Uterus (tissue), 4 donors: ENCODE results near the gene RABL2A. TPM values are rescaled to one million over a fixed set of nuclear protein-coding genes. Genes with fewer than 3 reads are reported as not detected.
"Not testable (repeated sequence)": the region's sequence is repeated elsewhere in the genome, so short reads cannot be mapped to it uniquely, and the experiment has no call there.

Experiments used
- DNase-seq, 2 donors: peaks; one replicate each; pipeline ENCODE4 v3.0.0-alpha.2; 2019 to 2020
- H3K27ac ChIP-seq, 2 donors: fragments of 200-600 bp; sonication (generic); 1 replicate in 1 of 2; 2 replicates in 1 of 2; pipeline ENCODE4 v1.5.1; 2016 to 2018
- H3K27me3 ChIP-seq, 2 donors: fragments of 200-600 bp; sonication (generic); one replicate each; pipeline ENCODE4 v1.5.1; 2018 to 2019; ENCODE audit warnings: control low read depth in 1 of 2
- H3K36me3 ChIP-seq, 2 donors: fragments of 200-600 bp; sonication (generic); one replicate each; pipeline ENCODE4 v1.5.1; 2019; ENCODE audit warnings: control low read depth in 1 of 2
- H3K4me1 ChIP-seq, 2 donors: fragments of 200-600 bp; sonication (generic); one replicate each; pipeline ENCODE4 v1.5.1; 2018 to 2019; ENCODE audit warnings: control low read depth in 1 of 2
- H3K4me3 ChIP-seq, 2 donors: fragments of 200-600 bp; sonication (generic); 1 replicate in 1 of 2; 2 replicates in 1 of 2; pipeline ENCODE4 v1.5.1; 2018 to 2019; ENCODE audit warnings: mild to moderate bottlenecking in 1 of 2
- H3K9me3 ChIP-seq, 2 donors: fragments of 200-600 bp; sonication (generic); one replicate each; pipeline ENCODE4 v1.5.1; 2019; ENCODE audit warnings: control low read depth in 1 of 2
- POLR2A ChIP-seq, 2 donors: fragments of 450-650 bp; IDR thresholded peaks; one replicate each; pipeline ENCODE4 v1.6.1; 2016; ENCODE audit warnings: antibody characterized with exemption in 2 of 2, mild to moderate bottlenecking in 1 of 2, moderate library complexity in 1 of 2
- intact Hi-C: fragments of 100-400 bp; cut with DNase I; formaldehyde crosslinking; loops from one replicate; pipeline ENCODE4 v1.15.1; 2023; ENCODE audit warnings: low total_unique reads
- microRNA-seq: library from miRNA; unstranded; fragments of <30 nt; microRNA quantifications from one replicate; pipeline ENCODE4, GENCODE V29; 2016; ENCODE audit warnings: borderline microRNAs expressed, borderline replicate concordance
- small RNA-seq: library from RNA; depleted of rRNA; stranded (forward); fragments of <200 nt; gene quantifications from one replicate; pipeline ENCODE3, GENCODE V24; 2016
- total RNA-seq, 4 donors: library from RNA; depleted of rRNA in 3 of 4; stranded (reverse); fragments of >200 nt in 3 of 4; gene quantifications; one replicate each; pipeline versions ENCODE4 v1.1.0 to v1.2.4, GENCODE V29; 2014 to 2023
- TF ChIP-seq, protein P1 (sequence below), 4 experiments: fragments of 200-600 bp in 2 of 4; fragments of 450-650 bp in 2 of 4; sonication (generic) in 2 of 4; IDR thresholded peaks; one replicate each; pipeline ENCODE4 v1.5.1; 2016 to 2019; ENCODE audit warnings: antibody characterized with exemption in 4 of 4, mild to moderate bottlenecking in 2 of 4, moderate library complexity in 1 of 4
- donor health status: DM: yes; HTN: yes; CAD: no.

The RABL2A gene
- total RNA-seq, 4 donors from 2014 or later: 1.8 to 39.3 (median 23.7) TPM

DNA sequence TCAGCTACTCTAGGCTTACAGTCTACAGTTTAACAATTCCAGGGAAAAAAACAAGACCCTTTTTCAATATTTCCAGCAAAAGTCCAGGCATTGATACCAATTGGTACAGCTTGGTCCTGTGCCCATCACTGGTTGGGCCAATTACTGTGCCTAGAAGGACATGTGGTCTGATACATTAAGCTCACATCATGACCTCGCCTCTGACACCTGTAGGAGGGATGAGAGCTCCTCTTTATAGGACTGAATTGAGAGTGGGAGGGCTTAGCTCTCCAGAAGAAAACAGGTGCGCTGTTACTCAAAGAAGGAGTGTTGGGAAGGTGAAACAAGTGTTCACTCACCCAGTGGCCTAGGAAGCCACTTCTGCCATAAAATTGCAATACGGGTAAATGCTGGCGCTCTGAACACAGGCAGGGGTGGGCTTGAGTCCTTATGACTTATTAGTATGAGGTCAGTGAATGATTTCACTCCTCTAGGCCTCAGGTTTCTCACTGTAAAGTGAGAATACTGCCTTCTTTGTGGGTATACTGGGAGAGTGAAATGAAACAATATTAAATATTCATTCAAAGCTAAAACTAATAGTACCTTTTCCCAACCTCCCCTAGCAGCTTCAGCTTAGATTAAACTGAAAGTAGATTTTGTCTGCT, 49.7 kb downstream of the RABL2A start:
- no peak for DNase-seq
- no peaks in the 10 kb centered on the region for H3K9me3 ChIP-seq
- no peak overlapping the region for H3K27ac ChIP-seq
- H3K27me3 ChIP-seq: no peaks in the 10 kb centered on the region
- intact Hi-C loops: no loop called here
- no peak for TF ChIP-seq POLR2A (IDR thresholded peaks at IDR 0.05)
- TF ChIP-seq, protein P1, sequence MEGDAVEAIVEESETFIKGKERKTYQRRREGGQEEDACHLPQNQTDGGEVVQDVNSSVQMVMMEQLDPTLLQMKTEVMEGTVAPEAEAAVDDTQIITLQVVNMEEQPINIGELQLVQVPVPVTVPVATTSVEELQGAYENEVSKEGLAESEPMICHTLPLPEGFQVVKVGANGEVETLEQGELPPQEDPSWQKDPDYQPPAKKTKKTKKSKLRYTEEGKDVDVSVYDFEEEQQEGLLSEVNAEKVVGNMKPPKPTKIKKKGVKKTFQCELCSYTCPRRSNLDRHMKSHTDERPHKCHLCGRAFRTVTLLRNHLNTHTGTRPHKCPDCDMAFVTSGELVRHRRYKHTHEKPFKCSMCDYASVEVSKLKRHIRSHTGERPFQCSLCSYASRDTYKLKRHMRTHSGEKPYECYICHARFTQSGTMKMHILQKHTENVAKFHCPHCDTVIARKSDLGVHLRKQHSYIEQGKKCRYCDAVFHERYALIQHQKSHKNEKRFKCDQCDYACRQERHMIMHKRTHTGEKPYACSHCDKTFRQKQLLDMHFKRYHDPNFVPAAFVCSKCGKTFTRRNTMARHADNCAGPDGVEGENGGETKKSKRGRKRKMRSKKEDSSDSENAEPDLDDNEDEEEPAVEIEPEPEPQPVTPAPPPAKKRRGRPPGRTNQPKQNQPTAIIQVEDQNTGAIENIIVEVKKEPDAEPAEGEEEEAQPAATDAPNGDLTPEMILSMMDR (IDR thresholded peaks at IDR 0.05): no peak
- no peaks in the 10 kb centered on the region for H3K4me1 ChIP-seq
- H3K4me3 ChIP-seq: no peak overlapping the region
- no peaks in the 10 kb centered on the region for H3K36me3 ChIP-seq

DNA sequence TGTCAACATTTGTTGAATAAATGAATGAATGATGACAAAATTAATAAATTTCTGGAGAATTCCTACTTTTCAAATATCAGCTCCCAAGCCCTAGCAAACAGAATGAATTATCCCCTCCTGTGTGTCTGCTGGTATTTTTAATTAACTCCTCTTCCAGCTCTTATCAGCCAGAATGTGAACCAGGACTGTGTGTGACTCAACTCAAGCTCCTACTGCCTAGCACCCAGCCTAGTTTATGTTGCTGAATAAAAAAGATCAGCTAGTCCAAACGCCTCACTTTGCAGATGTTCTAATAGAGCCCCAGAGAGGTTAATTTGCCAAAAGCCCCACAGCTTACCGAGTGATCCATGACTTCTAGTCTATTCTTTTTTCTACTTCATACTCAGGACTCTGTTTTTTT, 50.3 kb downstream of the RABL2A start:
- TF ChIP-seq POLR2A (IDR thresholded peaks at IDR 0.05): no peak
- no peaks in the 10 kb centered on the region for H3K36me3 ChIP-seq

DNA sequence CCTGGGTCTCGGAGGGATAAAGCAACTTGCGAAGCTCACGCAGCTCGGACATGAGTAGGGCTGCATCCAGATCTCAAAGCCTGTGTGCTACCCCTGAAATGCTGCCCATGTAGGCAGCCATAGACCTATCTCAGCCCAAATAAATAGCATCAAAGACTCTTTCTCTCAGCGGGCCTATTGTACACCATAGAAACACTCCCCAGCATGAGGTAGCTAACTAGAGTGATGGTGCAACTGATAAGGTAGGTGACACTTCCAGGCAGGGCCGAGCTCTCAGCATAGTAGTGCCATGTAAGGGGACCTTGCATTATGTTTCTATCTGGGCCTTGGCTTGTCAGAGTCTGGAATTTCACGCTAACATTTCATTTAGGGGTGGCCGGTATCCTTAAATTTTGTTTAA, 52.4 kb downstream of the RABL2A start:
- intact Hi-C loops: no loop called here
- no peaks in the 10 kb centered on the region for H3K36me3 ChIP-seq
- H3K9me3 ChIP-seq: no peaks in the 10 kb centered on the region
- no peak for TF ChIP-seq POLR2A (IDR thresholded peaks at IDR 0.05)
- TF ChIP-seq, protein P1 (IDR thresholded peaks at IDR 0.05): no peak
- H3K27me3 ChIP-seq: no peaks in the 10 kb centered on the region
- no peak for DNase-seq
- H3K4me1 ChIP-seq: no peaks in the 10 kb centered on the region
- H3K4me3 ChIP-seq: no peak overlapping the region
- no peak overlapping the region for H3K27ac ChIP-seq

More for the DNA sequence above, 50.3 kb downstream of the RABL2A start:
- Histone ChIP-seq H3K27ac (no peak overlapping the region), H3K4me3 (no peak overlapping the region), H3K4me1 (no peaks in the 10 kb centered on the region), H3K27me3 (no peaks in the 10 kb centered on the region), H3K9me3 (no peaks in the 10 kb centered on the region)
- intact Hi-C loops: no loop called here
- no peak for DNase-seq

DNA sequence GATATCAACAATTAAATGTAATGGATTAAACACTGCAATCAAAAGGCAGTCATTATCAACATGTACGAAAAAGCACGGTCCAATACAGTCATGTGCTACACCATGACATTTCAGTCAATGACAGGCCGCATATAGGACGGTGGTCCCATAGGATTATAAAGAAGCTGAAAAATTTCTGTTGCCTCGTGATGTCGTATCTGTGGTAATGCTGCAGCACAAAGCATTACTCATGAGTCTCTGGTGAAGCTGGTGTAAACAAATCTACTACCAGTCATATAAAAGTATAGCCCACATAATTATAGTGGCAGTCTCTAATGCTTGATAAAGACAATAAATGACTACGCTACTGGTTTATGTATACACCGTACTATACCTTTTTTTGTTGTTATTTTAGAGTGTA, 58.4 kb downstream of the RABL2A start:
- H3K4me3 ChIP-seq: no peak overlapping the region
- H3K9me3 ChIP-seq: no peaks in the 10 kb centered on the region
- no peaks in the 10 kb centered on the region for H3K27me3 ChIP-seq
- no peaks in the 10 kb centered on the region for H3K4me1 ChIP-seq
- no peaks in the 10 kb centered on the region for H3K36me3 ChIP-seq
- DNase-seq: no peak
- intact Hi-C loops: no loop called here
- TF ChIP-seq POLR2A (IDR thresholded peaks at IDR 0.05): no peak
- TF ChIP-seq, protein P1 (IDR thresholded peaks at IDR 0.05): no peak
- no peak overlapping the region for H3K27ac ChIP-seq

DNA sequence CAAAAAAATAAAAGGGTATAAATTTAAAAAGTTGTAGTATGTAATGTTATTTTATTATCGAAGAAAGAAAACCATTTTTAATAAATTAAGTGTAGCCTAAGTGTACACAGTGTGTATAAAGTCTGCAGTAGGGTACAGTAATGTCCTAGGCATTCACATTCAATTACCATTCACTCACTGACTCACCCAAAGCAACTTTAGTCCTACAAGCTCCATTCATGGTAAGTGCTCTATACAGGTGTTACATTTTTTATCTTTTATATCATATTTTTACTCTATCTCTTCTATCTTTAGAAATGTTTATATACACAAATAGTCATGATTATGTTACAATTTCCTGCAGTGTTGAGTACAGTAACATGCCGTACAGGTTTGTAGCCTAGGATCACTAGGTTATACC, 59.5 kb downstream of the RABL2A start:
- no peaks in the 10 kb centered on the region for H3K4me1 ChIP-seq
- no peaks in the 10 kb centered on the region for H3K27me3 ChIP-seq
- H3K27ac ChIP-seq: no peak overlapping the region
- intact Hi-C loops: no loop called here
- H3K9me3 ChIP-seq: no peaks in the 10 kb centered on the region
- TF ChIP-seq, protein P1 (IDR thresholded peaks at IDR 0.05): no peak
- TF ChIP-seq POLR2A (IDR thresholded peaks at IDR 0.05): no peak
- DNase-seq: no peak
- no peak overlapping the region for H3K4me3 ChIP-seq
- no peaks in the 10 kb centered on the region for H3K36me3 ChIP-seq

DNA sequence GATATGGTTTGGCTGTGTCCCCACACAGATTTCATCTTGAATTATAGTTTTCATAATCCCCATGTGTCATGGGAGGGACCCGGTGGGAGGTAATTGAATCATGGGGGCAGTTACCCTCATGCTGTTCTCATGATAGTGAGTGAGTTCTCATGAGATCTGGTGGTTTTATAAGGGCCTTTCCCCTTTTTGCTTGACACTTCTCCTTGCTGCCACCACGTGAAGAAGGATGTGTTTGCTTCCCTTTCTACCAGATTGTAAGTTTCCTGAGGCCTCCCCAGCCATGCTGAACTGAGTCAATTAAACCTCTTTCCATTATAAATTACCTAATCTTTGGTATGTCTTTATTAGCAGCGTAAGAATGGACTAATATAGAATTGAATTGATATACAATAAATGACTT, 63.8 kb downstream of the RABL2A start:
- H3K4me1 ChIP-seq, H3K9me3 ChIP-seq, DNase-seq, H3K36me3 ChIP-seq, intact Hi-C loops, H3K4me3 ChIP-seq, H3K27ac ChIP-seq, H3K27me3 ChIP-seq: not testable (repeated sequence)

Small RNA genes lying within 50 kb of the gene (microRNA-seq; reads per million reads assigned to microRNA genes)
- not detected for gene MIR1302-3

Small RNA genes lying within 50 kb of the gene (small RNA-seq; reads per million reads assigned to genes)
- gene MIR1302-3 (not detected), gene RNU6-744P (not detected)

Other genes starting within 250 kb of the RABL2A start
- 10 to 100 TPM in 3 of 4 donors, 1 to 10 TPM in 1; 3.6 to 55.1 (median 28.3) TPM for gene ZNG1B, start 189.6 kb upstream of the RABL2A start, total RNA-seq
- not detected for gene FOXD4L1, start 128.6 kb upstream of the RABL2A start, total RNA-seq
- 100 to 1,000 TPM in 2 of 4 donors, 10 to 100 TPM in 2; 66.6 to 202 (median 139) TPM for gene SLC35F5, start 129.4 kb downstream of the RABL2A start, total RNA-seq